ENCODE results near the gene PCBP3.

PCBP3 gene

GRCh38 chr21:45856906-45857305, 213.4 kb downstream of the PCBP3 start:
- Histone ChIP-seq H3K27me3 (no peaks in the 10 kb centered on the region), H4K20me1 (peaks cover 0 to 16% (median 0%) of the 10 kb centered on the region in 11 experiments; a peak in 2 of 22 replicates), H3K9me3 (replicated peaks in 1 of 11) (peaks cover 9 to 24% (median 19%) of the 10 kb centered on the region in 11 experiments; a peak in 20 of 22 replicates), H3K36me3 (peaks cover 0 to 74% (median 54%) of the 10 kb centered on the region in 11 experiments; a peak in 15 of 22 replicates), H3K27ac (no peak overlapping the region), H3K9ac (no peak overlapping the region), H3K4me3 (no peak overlapping the region), H3K4me2 (no peak overlapping the region), H3K4me1 (peaks cover 0 to 43% (median 22%) of the 10 kb centered on the region in 10 experiments; a peak in 14 of 20 replicates)
- no peak for TF ChIP-seq Cebpa-rat (IDR thresholded peaks at IDR 0.05)

GRCh38 chr21:45857761-45858160, 214.2 kb downstream of the PCBP3 start:
- H3K9ac ChIP-seq: no peak overlapping the region
- peaks cover 0 to 47% (median 24%) of the 10 kb centered on the region in 10 experiments; a peak in 14 of 20 replicates for H3K4me1 ChIP-seq
- no peak overlapping the region for H3K4me3 ChIP-seq
- no peaks in the 10 kb centered on the region for H3K27me3 ChIP-seq
- TF ChIP-seq Cebpa-rat (IDR thresholded peaks at IDR 0.05): no peak
- H4K20me1 ChIP-seq: peaks cover 0 to 15% (median 0%) of the 10 kb centered on the region in 11 experiments; a peak in 2 of 22 replicates
- H3K36me3 ChIP-seq: peaks cover 0 to 66% (median 46%) of the 10 kb centered on the region in 11 experiments; a peak in 15 of 22 replicates
- peaks cover 9 to 20% (median 17%) of the 10 kb centered on the region in 11 experiments; a peak in 20 of 22 replicates for H3K9me3 ChIP-seq (replicated peaks in 1 of 11)
- H3K27ac ChIP-seq: no peak overlapping the region
- peak overlapping the region in 4 of 11 experiments; percentile 48 to 67 (median 58); a peak in 4 of 22 replicates for H3K4me2 ChIP-seq

- Histone ChIP-seq H3K9ac (no peak overlapping the region), H3K4me1 (peaks cover 0 to 50% (median 26%) of the 10 kb centered on the region in 10 experiments; a peak in 14 of 20 replicates), H3K9me3 (replicated peaks in 1 of 11) (peaks cover 9 to 20% (median 17%) of the 10 kb centered on the region in 11 experiments; a peak in 20 of 22 replicates), H3K36me3 (peaks cover 0 to 61% (median 41%) of the 10 kb centered on the region in 11 experiments; a peak in 15 of 22 replicates), H4K20me1 (peaks cover 0 to 15% (median 0%) of the 10 kb centered on the region in 11 experiments; a peak in 2 of 22 replicates), H3K27me3 (no peaks in the 10 kb centered on the region), H3K27ac (no peak overlapping the region), H3K4me3 (no peak overlapping the region), H3K4me2 (peak overlapping the region in 4 of 11 experiments; percentile 48 to 67 (median 58); a peak in 8 of 22 replicates)
- TF ChIP-seq Cebpa-rat (IDR thresholded peaks at IDR 0.05): no peak
These were observed 214.7 kb downstream of the PCBP3 start for GRCh38 chr21:45858180-45858579.

- Histone ChIP-seq H3K4me1 (peaks cover 0 to 50% (median 26%) of the 10 kb centered on the region in 10 experiments; a peak in 14 of 20 replicates), H3K27ac (peak overlapping the region in 1 of 11 experiments; percentile 17; a peak in 2 of 22 replicates), H3K9me3 (replicated peaks in 1 of 11) (peaks cover 9 to 20% (median 17%) of the 10 kb centered on the region in 11 experiments; a peak in 20 of 22 replicates), H3K4me3 (no peak overlapping the region), H3K27me3 (no peaks in the 10 kb centered on the region), H4K20me1 (peaks cover 0 to 15% (median 0%) of the 10 kb centered on the region in 11 experiments; a peak in 2 of 22 replicates), H3K4me2 (peak overlapping the region in 9 of 11 experiments; percentile 2 to 70 (median 57); a peak in 17 of 22 replicates), H3K9ac (peak overlapping the region in 1 of 11 experiments; percentile 18; a peak in 1 of 22 replicates), H3K36me3 (peaks cover 0 to 52% (median 32%) of the 10 kb centered on the region in 11 experiments; a peak in 15 of 22 replicates)
- no peak for TF ChIP-seq Cebpa-rat (IDR thresholded peaks at IDR 0.05)
These were observed 215.7 kb downstream of the PCBP3 start for GRCh38 chr21:45859041-45859761.

GRCh38 chr21:45859762-45860357, 216.3 kb downstream of the PCBP3 start:
- H3K27me3 ChIP-seq: no peaks in the 10 kb centered on the region
- H3K4me3 ChIP-seq: no peak overlapping the region
- TF ChIP-seq Cebpa-rat (IDR thresholded peaks at IDR 0.05): no peak

DNA sequence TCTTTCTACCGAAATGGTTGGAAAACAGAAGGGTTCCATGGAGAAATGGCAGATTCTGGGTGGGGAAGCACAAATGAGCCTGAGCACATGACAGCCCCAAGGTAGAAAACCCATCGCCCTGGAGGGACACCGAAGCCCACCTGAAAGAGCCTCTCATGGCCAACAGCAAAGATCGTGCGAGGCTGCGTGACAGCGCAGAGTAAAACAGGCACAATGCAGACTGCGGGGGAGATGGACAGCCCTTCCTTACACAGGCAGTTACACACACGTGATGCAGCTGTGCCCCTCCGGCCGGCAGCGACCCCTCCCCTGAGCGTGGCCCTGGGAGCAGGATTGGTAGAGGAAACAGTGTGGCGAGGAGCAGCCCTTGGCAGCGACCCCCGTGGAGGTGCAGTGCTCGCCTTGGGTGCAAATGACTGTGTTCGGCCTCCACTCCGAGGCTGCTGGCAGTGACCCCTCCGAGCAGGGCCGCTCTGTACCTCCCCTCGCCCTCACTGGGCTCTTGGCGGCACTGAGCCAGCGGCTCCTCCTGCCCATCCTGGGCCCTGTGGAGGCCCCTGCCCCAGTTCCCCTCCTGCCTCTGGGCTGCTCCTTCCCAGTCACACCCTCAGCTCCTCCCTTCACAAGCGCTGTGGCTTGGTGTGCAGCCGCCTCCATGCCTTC, 217.1 kb downstream of the PCBP3 start:
- H3K27ac ChIP-seq: 0 out of 22 replicates have a peak overlapping the region, but pooled peaks of 1 of the 11 experiments have one; percentile 16

More at GRCh38 chr21:45859762-45860357, 216.3 kb downstream of the PCBP3 start:
- Histone ChIP-seq H3K4me1 (peaks cover 0 to 47% (median 25%) of the 10 kb centered on the region in 10 experiments; a peak in 14 of 20 replicates), H4K20me1 (peaks cover 0 to 15% (median 0%) of the 10 kb centered on the region in 11 experiments; a peak in 2 of 22 replicates), H3K9ac (peak overlapping the region in 1 of 11 experiments; percentile 18; a peak in 2 of 22 replicates), H3K27ac (peak overlapping the region in 1 of 11 experiments; percentile 17; a peak in 2 of 22 replicates), H3K4me2 (peak overlapping the region in 9 of 11 experiments; percentile 2 to 70 (median 57); a peak in 16 of 22 replicates), H3K9me3 (replicated peaks in 1 of 11) (peaks cover 9 to 20% (median 17%) of the 10 kb centered on the region in 11 experiments; a peak in 20 of 22 replicates), H3K36me3 (peaks cover 0 to 48% (median 26%) of the 10 kb centered on the region in 11 experiments; a peak in 15 of 22 replicates)

DNA sequence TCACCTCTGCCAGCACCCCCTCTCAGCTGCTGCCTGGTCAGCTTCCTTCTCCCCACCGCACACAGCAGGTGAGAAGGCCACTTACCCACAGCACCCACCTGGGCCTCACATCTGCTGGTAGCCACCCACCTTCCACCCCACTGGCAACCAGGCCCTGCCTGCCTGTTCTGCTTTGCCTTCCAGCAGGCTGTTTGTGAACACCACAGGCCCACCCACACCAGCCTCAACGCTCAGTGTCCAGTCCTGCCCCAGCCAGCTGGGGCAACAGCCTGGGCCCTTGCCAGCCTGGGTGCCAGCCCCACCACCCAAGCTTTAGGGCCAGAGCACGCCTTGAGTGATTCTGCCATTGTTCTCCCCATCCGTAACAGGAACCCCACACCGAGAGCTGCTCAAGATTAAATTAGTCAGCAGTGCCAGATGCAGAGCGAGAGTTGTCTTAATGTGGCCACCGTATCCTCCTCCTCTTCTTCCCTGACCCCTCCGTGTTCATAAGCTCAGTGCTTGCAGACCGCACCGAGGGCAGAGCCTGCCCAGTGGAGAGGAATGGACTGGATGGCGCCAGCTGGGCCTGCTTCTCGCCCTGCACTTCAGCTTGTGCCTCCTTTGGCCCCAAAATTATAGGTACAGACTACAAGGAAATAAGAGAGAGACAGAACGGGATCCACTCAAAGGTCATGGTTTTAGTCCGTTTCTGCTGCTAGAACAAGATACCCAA, 217.8 kb downstream of the PCBP3 start:
- Histone ChIP-seq H3K4me2 (no peak overlapping the region), H3K4me1 (peaks cover 0 to 60% (median 37%) of the 10 kb centered on the region in 10 experiments; a peak in 15 of 20 replicates), H3K36me3 (peaks cover 0 to 34% (median 16%) of the 10 kb centered on the region in 11 experiments; a peak in 12 of 22 replicates), H3K9me3 (replicated peaks in 1 of 11) (peaks cover 9 to 20% (median 17%) of the 10 kb centered on the region in 11 experiments; a peak in 20 of 22 replicates), H3K9ac (no peak overlapping the region), H3K27ac (0 out of 22 replicates have a peak overlapping the region, but pooled peaks of 1 of the 11 experiments have one; percentile 16), H3K4me3 (no peak overlapping the region), H3K27me3 (no peaks in the 10 kb centered on the region), H4K20me1 (peaks cover 0 to 27% (median 0%) of the 10 kb centered on the region in 11 experiments; a peak in 2 of 22 replicates)
- TF ChIP-seq Cebpa-rat (IDR thresholded peaks at IDR 0.05): no peak

More for the DNA sequence above, 217.1 kb downstream of the PCBP3 start:
- H3K4me2 ChIP-seq: peak overlapping the region in 2 of 11 experiments; percentile 48 to 67; a peak in 2 of 22 replicates
- no peak overlapping the region for H3K9ac ChIP-seq
- no peaks in the 10 kb centered on the region for H3K27me3 ChIP-seq
- H3K9me3 ChIP-seq (replicated peaks in 1 of 11): peaks cover 9 to 20% (median 17%) of the 10 kb centered on the region in 11 experiments; a peak in 20 of 22 replicates
- H3K4me3 ChIP-seq: no peak overlapping the region
- peaks cover 0 to 20% (median 0%) of the 10 kb centered on the region in 11 experiments; a peak in 2 of 22 replicates for H4K20me1 ChIP-seq
- peaks cover 0 to 40% (median 18%) of the 10 kb centered on the region in 11 experiments; a peak in 13 of 22 replicates for H3K36me3 ChIP-seq
- H3K4me1 ChIP-seq: peaks cover 0 to 53% (median 30%) of the 10 kb centered on the region in 10 experiments; a peak in 15 of 20 replicates
- TF ChIP-seq Cebpa-rat (IDR thresholded peaks at IDR 0.05): no peak
